Measurements from ENCODE around the gene TMEM120B. TPM values are rescaled to one million over a fixed set of nuclear protein-coding genes. Genes with fewer than 3 reads are reported as not detected.
"Not testable (repeated sequence)": the region's sequence is repeated elsewhere in the genome, so short reads cannot be mapped to it uniquely, and the experiment has no call there.

Gene TMEM120B
- polyA plus RNA-seq (2013, experiment 1 of 2): 13.2 TPM
- polyA plus RNA-seq (2013, experiment 2 of 2): 13.3 TPM

- WGBS: 2% methylated on average over 38 of the region's 74 CpGs
- H3K27ac ChIP-seq (ENCODE audit: low read length, poor library complexity, severe bottlenecking): peak within 1 kb of the TSS; percentile 66
- H2BK15ac ChIP-seq (ENCODE audit: low read depth, poor library complexity, severe bottlenecking): peak within 1 kb of the TSS; percentile 80
- DNase-seq: peak; percentile 71
- peak within 1 kb of the TSS; percentile 81 to 88 for H3K4ac ChIP-seq (ENCODE audit: low read depth in 1 of 2, low read length in 2 of 2)
- peaks cover 32% of the 10 kb centered on the region for H3K4me1 ChIP-seq (ENCODE audit: control insufficient read depth, insufficient read depth, low read depth, low read length)
- no peak within 1 kb of the TSS for H2BK5ac ChIP-seq (ENCODE audit: low read depth, low read length, poor library complexity, severe bottlenecking)
- peak within 1 kb of the TSS; percentile 99 for H3K9ac ChIP-seq (ENCODE audit: low read length)
- peaks cover 0 to 7% of the 10 kb centered on the region in 2 experiments for H3K36me3 ChIP-seq (ENCODE audit: control insufficient read depth in 1 of 2, insufficient read depth in 2 of 2, low read depth in 1 of 2, low read length in 2 of 2)
- H4K91ac ChIP-seq (ENCODE audit: low read length): peak within 1 kb of the TSS; percentile 86
- no peaks in the 10 kb centered on the region for H3K9me3 ChIP-seq (ENCODE audit: control insufficient read depth, low read length)
- no peaks in the 10 kb centered on the region for H3K27me3 ChIP-seq (ENCODE audit: control insufficient read depth in 1 of 2, insufficient read depth in 1 of 2, low read length in 2 of 2)
- H2AFZ ChIP-seq (ENCODE audit: low read depth, low read length): peak within 1 kb of the TSS; percentile 84
- H3K14ac ChIP-seq (ENCODE audit: low read length in 2 of 2): peak within 1 kb of the TSS; percentile 36 to 95
- peak within 1 kb of the TSS; percentile 54 for H2AK5ac ChIP-seq (ENCODE audit: low read length, severe bottlenecking)
- peak within 1 kb of the TSS; percentile 72 for H4K8ac ChIP-seq (ENCODE audit: low read length)
- H3K79me1 ChIP-seq (replicated peaks; ENCODE audit: low read length, poor library complexity, severe bottlenecking): peaks cover 20% of the 10 kb centered on the region
- H2BK12ac ChIP-seq (ENCODE audit: low read length in 2 of 2): peak within 1 kb of the TSS in 1 of 2 experiments; percentile 80
- H2BK120ac ChIP-seq (ENCODE audit: low read depth, low read length): peak within 1 kb of the TSS; percentile 85
- H3K23ac ChIP-seq (ENCODE audit: low read length in 2 of 2): peak within 1 kb of the TSS in 1 of 2 experiments; percentile 91
- peak within 1 kb of the TSS; percentile 99 for H3K4me2 ChIP-seq (ENCODE audit: low read length, poor library complexity, severe bottlenecking)
- H3K4me3 ChIP-seq (ENCODE audit: insufficient read depth in 1 of 2, low read depth in 1 of 2, low read length in 2 of 2): peak within 1 kb of the TSS; percentile 95 to 97
- peak within 1 kb of the TSS; percentile 91 to 98 for H3K18ac ChIP-seq (ENCODE audit: low read depth in 1 of 2, low read length in 2 of 2)
Measured at GRCh38 chr12:121712461-121713256, at the start of gene TMEM120B. TSS of gene TMEM120B (plus strand) at chr12:121712752. CDS start at chr12:121712896, 144 bp downstream.

GRCh38 chr12:121663610-121663929 is 49.0 kb upstream of the TMEM120B start:
- Histone ChIP-seq H3K4ac (ENCODE audit: low read depth in 1 of 2, low read length in 2 of 2) (no peak overlapping the region), H3K36me3 (ENCODE audit: control insufficient read depth in 1 of 2, insufficient read depth in 2 of 2, low read depth in 1 of 2, low read length in 2 of 2) (peaks cover 0 to 3% of the 10 kb centered on the region in 2 experiments), H3K4me1 (ENCODE audit: control insufficient read depth, insufficient read depth, low read depth, low read length) (peaks cover 2% of the 10 kb centered on the region), H3K27ac (ENCODE audit: low read length, poor library complexity, severe bottlenecking) (no peak overlapping the region), H2BK5ac (ENCODE audit: low read depth, low read length, poor library complexity, severe bottlenecking) (no peak overlapping the region), H2BK15ac (ENCODE audit: low read depth, poor library complexity, severe bottlenecking) (no peak overlapping the region), H3K9ac (ENCODE audit: low read length) (no peak overlapping the region), H3K14ac (ENCODE audit: low read length in 2 of 2) (no peak overlapping the region), H3K4me2 (ENCODE audit: low read length, poor library complexity, severe bottlenecking) (no peak overlapping the region), H3K27me3 (ENCODE audit: control insufficient read depth in 1 of 2, insufficient read depth in 1 of 2, low read length in 2 of 2) (no peaks in the 10 kb centered on the region), H3K4me3 (ENCODE audit: insufficient read depth in 1 of 2, low read depth in 1 of 2, low read length in 2 of 2) (no peak overlapping the region), H2AK5ac (ENCODE audit: low read length, severe bottlenecking) (no peak overlapping the region), H2BK120ac (ENCODE audit: low read depth, low read length) (no peak overlapping the region), H3K9me3 (ENCODE audit: control insufficient read depth, low read length) (no peaks in the 10 kb centered on the region), H3K23ac (ENCODE audit: low read length in 2 of 2) (no peak overlapping the region), H4K91ac (ENCODE audit: low read length) (no peak overlapping the region), H3K18ac (ENCODE audit: low read depth in 1 of 2, low read length in 2 of 2) (no peak overlapping the region), H4K8ac (ENCODE audit: low read length) (no peak overlapping the region), H2AFZ (ENCODE audit: low read depth, low read length) (no peak overlapping the region), H3K79me1 (replicated peaks; ENCODE audit: low read length, poor library complexity, severe bottlenecking) (no peaks in the 10 kb centered on the region), H2BK12ac (ENCODE audit: low read length in 2 of 2) (no peak overlapping the region)
- WGBS: 94% methylated on average over 2 of the region's 3 CpGs
- no peak for DNase-seq

GRCh38 chr12:121666829-121667228 is 45.7 kb upstream of the TMEM120B start:
- H3K4me3 ChIP-seq (ENCODE audit: insufficient read depth in 1 of 2, low read depth in 1 of 2, low read length in 2 of 2); DNase-seq; H3K18ac ChIP-seq (ENCODE audit: low read depth in 1 of 2, low read length in 2 of 2); H3K27ac ChIP-seq (ENCODE audit: low read length, poor library complexity, severe bottlenecking); H2BK120ac ChIP-seq (ENCODE audit: low read depth, low read length); H3K79me1 ChIP-seq (replicated peaks; ENCODE audit: low read length, poor library complexity, severe bottlenecking); H2AK5ac ChIP-seq (ENCODE audit: low read length, severe bottlenecking); H3K4me1 ChIP-seq (ENCODE audit: control insufficient read depth, insufficient read depth, low read depth, low read length); H4K91ac ChIP-seq (ENCODE audit: low read length); H3K36me3 ChIP-seq (ENCODE audit: control insufficient read depth in 1 of 2, insufficient read depth in 2 of 2, low read depth in 1 of 2, low read length in 2 of 2); H3K9me3 ChIP-seq (ENCODE audit: control insufficient read depth, low read length); H2AFZ ChIP-seq (ENCODE audit: low read depth, low read length); H4K8ac ChIP-seq (ENCODE audit: low read length); H2BK15ac ChIP-seq (ENCODE audit: low read depth, poor library complexity, severe bottlenecking); H3K23ac ChIP-seq (ENCODE audit: low read length in 2 of 2); H3K14ac ChIP-seq (ENCODE audit: low read length in 2 of 2); H3K4ac ChIP-seq (ENCODE audit: low read depth in 1 of 2, low read length in 2 of 2); H2BK12ac ChIP-seq (ENCODE audit: low read length in 2 of 2); H3K27me3 ChIP-seq (ENCODE audit: control insufficient read depth in 1 of 2, insufficient read depth in 1 of 2, low read length in 2 of 2); H3K9ac ChIP-seq (ENCODE audit: low read length); H3K4me2 ChIP-seq (ENCODE audit: low read length, poor library complexity, severe bottlenecking); H2BK5ac ChIP-seq (ENCODE audit: low read depth, low read length, poor library complexity, severe bottlenecking): not testable (repeated sequence)
- 91% methylated on average over 4 of the region's 6 CpGs for WGBS

- H3K4me3 ChIP-seq (ENCODE audit: insufficient read depth in 1 of 2, low read depth in 1 of 2, low read length in 2 of 2): no peak overlapping the region
- H4K8ac ChIP-seq (ENCODE audit: low read length): no peak overlapping the region
- H3K27ac ChIP-seq (ENCODE audit: low read length, poor library complexity, severe bottlenecking): no peak overlapping the region
- no peak overlapping the region for H3K9ac ChIP-seq (ENCODE audit: low read length)
- no peak overlapping the region for H2BK120ac ChIP-seq (ENCODE audit: low read depth, low read length)
- no peak overlapping the region for H2BK5ac ChIP-seq (ENCODE audit: low read depth, low read length, poor library complexity, severe bottlenecking)
- H2BK15ac ChIP-seq (ENCODE audit: low read depth, poor library complexity, severe bottlenecking): no peak overlapping the region
- H3K23ac ChIP-seq (ENCODE audit: low read length in 2 of 2): peak overlapping the region in 1 of 2 experiments; percentile 56
- H3K4me1 ChIP-seq (ENCODE audit: control insufficient read depth, insufficient read depth, low read depth, low read length): peaks cover 11% of the 10 kb centered on the region
- H2BK12ac ChIP-seq (ENCODE audit: low read length in 2 of 2): peak overlapping the region in 1 of 2 experiments; percentile 18
- 79% methylated on average over 18 of the region's 18 CpGs for WGBS
- no peak overlapping the region for H2AK5ac ChIP-seq (ENCODE audit: low read length, severe bottlenecking)
- H3K14ac ChIP-seq (ENCODE audit: low read length in 2 of 2): no peak overlapping the region
- no peaks in the 10 kb centered on the region for H3K79me1 ChIP-seq (replicated peaks; ENCODE audit: low read length, poor library complexity, severe bottlenecking)
- no peak overlapping the region for H3K18ac ChIP-seq (ENCODE audit: low read depth in 1 of 2, low read length in 2 of 2)
- no peaks in the 10 kb centered on the region for H3K9me3 ChIP-seq (ENCODE audit: control insufficient read depth, low read length)
- H3K4ac ChIP-seq (ENCODE audit: low read depth in 1 of 2, low read length in 2 of 2): no peak overlapping the region
- no peak overlapping the region for H3K4me2 ChIP-seq (ENCODE audit: low read length, poor library complexity, severe bottlenecking)
- no peaks in the 10 kb centered on the region for H3K27me3 ChIP-seq (ENCODE audit: control insufficient read depth in 1 of 2, insufficient read depth in 1 of 2, low read length in 2 of 2)
- H3K36me3 ChIP-seq (ENCODE audit: control insufficient read depth in 1 of 2, insufficient read depth in 2 of 2, low read depth in 1 of 2, low read length in 2 of 2): peaks cover 0 to under 1% of the 10 kb centered on the region in 2 experiments
- H2AFZ ChIP-seq (ENCODE audit: low read depth, low read length): no peak overlapping the region
- peak; percentile 54 for DNase-seq
- H4K91ac ChIP-seq (ENCODE audit: low read length): no peak overlapping the region
Measured at GRCh38 chr12:121668750-121669520, 43.6 kb upstream of the TMEM120B start.

All from mesenchymal stem cell (in vitro differentiated cells and primary cell).